ENCODE measurements around the gene KDELR3. TPM values are rescaled to one million over a fixed set of nuclear protein-coding genes. Genes with fewer than 3 reads are reported as not detected.

The KDELR3 gene
- total and polyA plus RNA-seq, 2 experiments from 2014 or later: 5.6 to 5.7 TPM

GRCh38 chr22:38446018-38446601, 21.8 kb upstream of the KDELR3 start:
- Mint-ChIP-seq H3K4me1 (peaks cover 19% of the 10 kb centered on the region), H3K27ac (no peak overlapping the region), H3K36me3 (ENCODE audit: low read depth) (no peaks in the 10 kb centered on the region), H3K9me3 (no peaks in the 10 kb centered on the region; the same call in 2 of the 3 replicates), H3K27me3 (ENCODE audit: insufficient read depth, low read depth, poor library complexity) (peaks cover 17% of the 10 kb centered on the region), H3K4me3 (no peak overlapping the region)
- DNase-seq (ENCODE audit: low spot score) (no peak), ATAC-seq (no peak)
- Histone ChIP-seq H4K20me1 (replicated peaks; ENCODE audit: insufficient read depth) (no peaks in the 10 kb centered on the region), H3K36me3 (ENCODE audit: insufficient read depth) (no peaks in the 10 kb centered on the region), H3K4me3 (no peak overlapping the region), H3K27me3 (ENCODE audit: insufficient read depth) (0 out of 2 replicates have a peak, but pooled peaks cover 2% of the 10 kb centered on the region), H3K27ac (ENCODE audit: low read depth) (no peak overlapping the region), H3K4me1 (ENCODE audit: insufficient read depth) (0 out of 2 replicates have a peak, but pooled peaks cover under 1% of the 10 kb centered on the region), H3F3A (replicated peaks; ENCODE audit: low read depth) (no peaks in the 10 kb centered on the region), H2AFZ (no peak overlapping the region), H3K79me2 (replicated peaks; ENCODE audit: insufficient read depth) (no peaks in the 10 kb centered on the region), H3K4me2 (no peak overlapping the region), H3K9me2 (ENCODE audit: insufficient read depth) (no peaks in the 10 kb centered on the region)
- TF ChIP-seq JUNB (IDR thresholded peaks at IDR 0.05; ENCODE audit: unreplicated experiment): no peak
- no peak for TF ChIP-seq ZNF331 (CRISPR knock-in tag; IDR thresholded peaks at IDR 0.05; ENCODE audit: low read depth)
- TF ChIP-seq STAT1 (IDR thresholded peaks at IDR 0.05; ENCODE audit: unreplicated experiment): no peak
- no peak for TF ChIP-seq NANOG (IDR thresholded peaks at IDR 0.05; ENCODE audit: borderline replicate concordance)

GRCh38 chr22:38448945-38449745, 18.8 kb upstream of the KDELR3 start:
- H3F3A ChIP-seq (replicated peaks; ENCODE audit: low read depth): peaks cover 6% of the 10 kb centered on the region; the same call in 1 of the 2 replicates
- TF ChIP-seq ZNF114 (CRISPR knock-in tag; IDR thresholded peaks at IDR 0.05) (no peak), ZNF462 (CRISPR knock-in tag; IDR thresholded peaks at IDR 0.05) (no peak), ETS1 (IDR thresholded peaks at IDR 0.05) (no peak), CTCF (conservative IDR thresholded peaks at IDR 0.05; ENCODE audit: low read depth in 2 of 2) (no peak), ZNF331 (CRISPR knock-in tag; IDR thresholded peaks at IDR 0.05; ENCODE audit: low read depth) (no peak), POLR2AphosphoS5 (IDR thresholded peaks at IDR 0.05; ENCODE audit: low read depth) (no peak)

More at GRCh38 chr22:38448945-38449745, 18.8 kb upstream of the KDELR3 start:
- Mint-ChIP-seq H3K4me1 (peaks cover 27% of the 10 kb centered on the region), H3K27me3 (ENCODE audit: insufficient read depth, low read depth, poor library complexity) (peaks cover 35% of the 10 kb centered on the region), H3K4me3 (no peak overlapping the region), H3K36me3 (ENCODE audit: low read depth) (no peaks in the 10 kb centered on the region), H3K9me3 (no peaks in the 10 kb centered on the region), H3K27ac (no peak overlapping the region)
- Histone ChIP-seq H2AFZ (no peak overlapping the region), H3K79me2 (replicated peaks; ENCODE audit: insufficient read depth) (no peaks in the 10 kb centered on the region), H3K36me3 (ENCODE audit: insufficient read depth) (no peaks in the 10 kb centered on the region), H3K9me2 (ENCODE audit: insufficient read depth) (no peaks in the 10 kb centered on the region), H3K27ac (ENCODE audit: low read depth) (no peak overlapping the region), H3K4me3 (no peak overlapping the region), H3K27me3 (ENCODE audit: insufficient read depth) (peaks cover 23% of the 10 kb centered on the region), H3K4me2 (no peak overlapping the region), H3K4me1 (ENCODE audit: insufficient read depth) (peaks cover 8% of the 10 kb centered on the region; the same call in 1 of the 2 replicates), H4K20me1 (replicated peaks; ENCODE audit: insufficient read depth) (no peaks in the 10 kb centered on the region; the same call in 1 of the 2 replicates)
- DNase-seq (ENCODE audit: low spot score) (no peak), ATAC-seq (no peak)
